ENCODE results near the gene BMP6.

The BMP6 gene

GRCh38 chr6:7701212-7701834 is 24.6 kb upstream of the BMP6 start:
- TF ChIP-seq CTCF (IDR thresholded peaks at IDR 0.05; ENCODE audit: insufficient read depth, low read length, poor library complexity, severe bottlenecking), result no peak
- H3K27me3 ChIP-seq (replicated peaks; ENCODE audit: control insufficient read depth, insufficient read depth, low read length), result no peaks in the 10 kb centered on the region
- H3K36me3 ChIP-seq (ENCODE audit: control insufficient read depth, insufficient read depth, low read length), result no peaks in the 10 kb centered on the region
- DNase-seq (ENCODE audit: extremely low read depth, insufficient read length), result no peak
- H3K4me3 ChIP-seq (replicated peaks; ENCODE audit: low read depth, low read length), result no peak overlapping the region

GRCh38 chr6:7703148-7703680 is 22.7 kb upstream of the BMP6 start:
- no peak for DNase-seq (ENCODE audit: extremely low read depth, insufficient read length)
- Histone ChIP-seq H3K36me3 (ENCODE audit: control insufficient read depth, insufficient read depth, low read length) (no peaks in the 10 kb centered on the region), H3K4me3 (replicated peaks; ENCODE audit: low read depth, low read length) (no peak overlapping the region), H3K27me3 (replicated peaks; ENCODE audit: control insufficient read depth, insufficient read depth, low read length) (no peaks in the 10 kb centered on the region)
- no peak for TF ChIP-seq CTCF (IDR thresholded peaks at IDR 0.05; ENCODE audit: insufficient read depth, low read length, poor library complexity, severe bottlenecking)

- H3K4me3 ChIP-seq (replicated peaks; ENCODE audit: low read depth, low read length), result no peak overlapping the region
Observed at GRCh38 chr6:7705483-7705882, 20.4 kb upstream of the BMP6 start.

GRCh38 chr6:7706269-7706668 is 19.6 kb upstream of the BMP6 start:
- Histone ChIP-seq H3K4me3 (replicated peaks; ENCODE audit: low read depth, low read length) (no peak overlapping the region), H3K27me3 (replicated peaks; ENCODE audit: control insufficient read depth, insufficient read depth, low read length) (no peaks in the 10 kb centered on the region; the same call in 1 of the 2 replicates), H3K36me3 (ENCODE audit: control insufficient read depth, insufficient read depth, low read length) (no peaks in the 10 kb centered on the region)
- TF ChIP-seq CTCF (IDR thresholded peaks at IDR 0.05; ENCODE audit: insufficient read depth, low read length, poor library complexity, severe bottlenecking), result no peak
- no peak for DNase-seq (ENCODE audit: extremely low read depth, insufficient read length)

More at GRCh38 chr6:7705483-7705882, 20.4 kb upstream of the BMP6 start:
- DNase-seq (ENCODE audit: extremely low read depth, insufficient read length), result no peak
- no peak for TF ChIP-seq CTCF (IDR thresholded peaks at IDR 0.05; ENCODE audit: insufficient read depth, low read length, poor library complexity, severe bottlenecking)
- Histone ChIP-seq H3K27me3 (replicated peaks; ENCODE audit: control insufficient read depth, insufficient read depth, low read length) (no peaks in the 10 kb centered on the region; the same call in 1 of the 2 replicates), H3K36me3 (ENCODE audit: control insufficient read depth, insufficient read depth, low read length) (no peaks in the 10 kb centered on the region)

- H3K36me3 ChIP-seq (ENCODE audit: control insufficient read depth, insufficient read depth, low read length), result no peaks in the 10 kb centered on the region
- TF ChIP-seq CTCF (IDR thresholded peaks at IDR 0.05; ENCODE audit: insufficient read depth, low read length, poor library complexity, severe bottlenecking), result no peak
- DNase-seq (ENCODE audit: extremely low read depth, insufficient read length), result no peak
- H3K4me3 ChIP-seq (replicated peaks; ENCODE audit: low read depth, low read length), result no peak overlapping the region
- no peaks in the 10 kb centered on the region; the same call in 1 of the 2 replicates for H3K27me3 ChIP-seq (replicated peaks; ENCODE audit: control insufficient read depth, insufficient read depth, low read length)
Observed at GRCh38 chr6:7707787-7708186, 18.1 kb upstream of the BMP6 start.

All from GM06990 (cell line).